H9 (cell line): ENCODE results near the gene APLP2. TPM values are rescaled to one million over a fixed set of nuclear protein-coding genes. Genes with fewer than 3 reads are reported as not detected.

Experiments used
- DNase-seq: peaks from one replicate; pipeline ENCODE4 v3.0.0-alpha.2; 2017
- H2AFZ ChIP-seq: one replicate; pipeline ENCODE4 v1.6.1; 2013; ENCODE audit warnings: mild to moderate bottlenecking, low read length, control low read depth, moderate library complexity
- H2AK5ac ChIP-seq: 2 replicates; pipeline ENCODE4 v1.6.1; 2013; ENCODE audit warnings: low read length, control low read depth, mixed read lengths; ENCODE audit not compliant: insufficient read length
- H2BK120ac ChIP-seq: one replicate; pipeline ENCODE4 v1.6.1; 2013; ENCODE audit warnings: low read depth, mild to moderate bottlenecking, low read length, control low read depth, inconsistent platforms; ENCODE audit not compliant: poor library complexity, severe bottlenecking
- H2BK12ac ChIP-seq: 2 replicates; pipeline ENCODE4 v1.6.1; 2013; ENCODE audit warnings: low read length, control low read depth, mixed read lengths, low read depth; ENCODE audit not compliant: insufficient read length
- H2BK15ac ChIP-seq: 2 replicates; pipeline ENCODE4 v1.6.1; 2013; ENCODE audit warnings: low read depth, low read length, control low read depth
- H2BK20ac ChIP-seq: one replicate; pipeline ENCODE4 v1.6.1; 2013; ENCODE audit warnings: low read depth, mild to moderate bottlenecking, low read length, control low read depth, inconsistent platforms; ENCODE audit not compliant: poor library complexity, severe bottlenecking
- H2BK5ac ChIP-seq: 2 replicates; pipeline ENCODE4 v1.6.1; 2013; ENCODE audit warnings: low read length, control low read depth, mixed read lengths; ENCODE audit not compliant: insufficient read length
- H3K14ac ChIP-seq: 2 replicates; pipeline ENCODE4 v1.6.1; 2013; ENCODE audit warnings: low read length, control low read depth; ENCODE audit not compliant: insufficient read depth
- H3K18ac ChIP-seq: 2 replicates; pipeline ENCODE4 v1.6.1; 2013; ENCODE audit warnings: low read depth, mild to moderate bottlenecking, mixed read lengths, low read length, control low read depth; ENCODE audit not compliant: insufficient read length
- H3K23ac ChIP-seq: 2 replicates; pipeline ENCODE4 v1.6.1; 2013; ENCODE audit warnings: low read length, control low read depth, mixed read lengths, low read depth; ENCODE audit not compliant: insufficient read length
- H3K23me2 ChIP-seq: 2 replicates; pipeline ENCODE4 v1.6.1; 2013; ENCODE audit warnings: low read depth, mild to moderate bottlenecking, mixed read lengths, low read length, control low read depth; ENCODE audit not compliant: insufficient read length, poor library complexity, severe bottlenecking
- H3K27ac ChIP-seq: 2 replicates; pipeline ENCODE4 v1.5.1; 2013; ENCODE audit warnings: low read length, control low read depth, mixed read lengths, low read depth; ENCODE audit not compliant: insufficient read length
- H3K27me3 ChIP-seq: 2 replicates; pipeline ENCODE4 v1.6.1; 2013; ENCODE audit warnings: low read length, control low read depth, inconsistent platforms; ENCODE audit not compliant: insufficient read depth
- H3K4ac ChIP-seq: 2 replicates; pipeline ENCODE4 v1.6.1; 2013; ENCODE audit warnings: low read depth, mild to moderate bottlenecking, control low read depth, inconsistent platforms, low read length, moderate library complexity
- H3K4me1 ChIP-seq: 2 replicates; pipeline ENCODE4 v1.6.1; 2013; ENCODE audit warnings: low read length, control low read depth, inconsistent platforms; ENCODE audit not compliant: insufficient read depth
- H3K4me2 ChIP-seq: 2 replicates; pipeline ENCODE4 v1.6.1; 2013; ENCODE audit warnings: low read length, control low read depth, mixed read lengths; ENCODE audit not compliant: insufficient read length, insufficient read depth
- H3K56ac ChIP-seq: 2 replicates; pipeline ENCODE4 v1.6.1; 2013; ENCODE audit warnings: low read depth, mild to moderate bottlenecking, mixed read lengths, low read length, control low read depth; ENCODE audit not compliant: insufficient read length
- H3K79me1 ChIP-seq: 2 replicates; pipeline ENCODE4 v1.6.1; 2013; ENCODE audit warnings: low read depth, mild to moderate bottlenecking, moderate library complexity, low read length, control low read depth, inconsistent platforms; ENCODE audit not compliant: insufficient read depth, poor library complexity, severe bottlenecking
- H3K79me2 ChIP-seq: 2 replicates; pipeline ENCODE4 v1.6.1; 2013; ENCODE audit warnings: low read length, control low read depth, inconsistent platforms; ENCODE audit not compliant: insufficient read depth
- H3K9ac ChIP-seq: 2 replicates; pipeline ENCODE4 v1.6.1; 2013; ENCODE audit warnings: low read length, control low read depth, mixed read lengths; ENCODE audit not compliant: insufficient read length; ENCODE audit errors: extremely low read depth
- H3K9me3 ChIP-seq: one replicate; pipeline ENCODE4 v1.6.1; 2013; ENCODE audit warnings: low read depth, low read length, inconsistent platforms; ENCODE audit not compliant: control insufficient read depth
- H3T11ph ChIP-seq: one replicate; pipeline ENCODE4 v1.6.1; 2013; ENCODE audit warnings: mild to moderate bottlenecking, low read length, control low read depth, inconsistent platforms
- H4K20me1 ChIP-seq: one replicate; pipeline ENCODE4 v1.6.1; 2013; ENCODE audit not compliant: control insufficient read depth, insufficient read length, insufficient read depth
- H4K5ac ChIP-seq: 2 replicates; pipeline ENCODE4 v1.6.1; 2013; ENCODE audit warnings: low read depth, mild to moderate bottlenecking, mixed read lengths, low read length, control low read depth; ENCODE audit not compliant: insufficient read length
- H4K8ac ChIP-seq: replicated peaks from 2 replicates; pipeline ENCODE4 v1.6.1; 2013; ENCODE audit warnings: low read length, control low read depth, mixed read lengths, low read depth; ENCODE audit not compliant: insufficient read length
- H4K91ac ChIP-seq: 2 replicates; pipeline ENCODE4 v1.6.1; 2013; ENCODE audit warnings: low read depth, mild to moderate bottlenecking, moderate library complexity, mixed read lengths, low read length, control low read depth; ENCODE audit not compliant: insufficient read length
- H3K27ac Mint-ChIP-seq, 3 experiments: 2 replicates in 2 of 3; 3 replicates in 1 of 3; pipeline ENCODE4 v1.8.0; 2020 to 2021; ENCODE audit warnings: mixed read lengths in 3 of 3, mild to moderate bottlenecking in 1 of 3, moderate library complexity in 1 of 3
- H3K27me3 Mint-ChIP-seq: 2 replicates; pipeline ENCODE4 v1.8.0; 2021; ENCODE audit warnings: low read depth, mild to moderate bottlenecking, moderate library complexity, mixed read lengths
- H3K36me3 Mint-ChIP-seq, 3 experiments: 2 replicates in 2 of 3; 3 replicates in 1 of 3; pipeline ENCODE4 v1.8.0; 2020 to 2021; ENCODE audit warnings: low read depth in 3 of 3, mixed read lengths in 3 of 3; ENCODE audit not compliant: insufficient read depth in 1 of 3
- H3K4me1 Mint-ChIP-seq, 2 experiments: 2 replicates each; pipeline ENCODE4 v1.8.0; 2020; ENCODE audit warnings: mixed read lengths in 2 of 2
- H3K4me3 Mint-ChIP-seq, 2 experiments: 2 replicates in 1 of 2; 3 replicates in 1 of 2; pipeline ENCODE4 v1.8.0; 2020 to 2021; ENCODE audit warnings: mild to moderate bottlenecking in 2 of 2, mixed read lengths in 2 of 2, moderate library complexity in 1 of 2
- H3K9me3 Mint-ChIP-seq, 2 experiments: 2 replicates in 1 of 2; 3 replicates in 1 of 2; pipeline ENCODE4 v1.8.0; 2020; ENCODE audit warnings: mild to moderate bottlenecking in 2 of 2, mixed read lengths in 2 of 2, moderate library complexity in 1 of 2
- WGBS: extraction: QIAGEN DNeasy Blood & Tissue Kit; methylation state at CpG from one replicate; pipeline ENCODE4 v1.1.7; 2013; ENCODE audit warnings: missing lambda C conversion rate, low lambda C conversion rate, mixed read lengths; ENCODE audit not compliant: insufficient read length; ENCODE audit errors: extremely low coverage; 5-methylcytosine and 5-hydroxymethylcytosine counted together
- total RNA-seq: library from RNA; stranded (reverse); gene quantifications from 2 replicates; pipeline ENCODE4 v1.2.1, GENCODE V29; 2021
- TF ChIP-seq, protein P1 (sequence below): fragments of 200-600 bp; sonication (generic); conservative IDR thresholded peaks from 3 replicates; pipeline ENCODE4 v1.8.0; 2021; ENCODE audit warnings: antibody characterized with exemption, mild to moderate bottlenecking

The APLP2 gene
- total RNA-seq, 1 experiment from 2014 or later, result 328 TPM

DNA sequence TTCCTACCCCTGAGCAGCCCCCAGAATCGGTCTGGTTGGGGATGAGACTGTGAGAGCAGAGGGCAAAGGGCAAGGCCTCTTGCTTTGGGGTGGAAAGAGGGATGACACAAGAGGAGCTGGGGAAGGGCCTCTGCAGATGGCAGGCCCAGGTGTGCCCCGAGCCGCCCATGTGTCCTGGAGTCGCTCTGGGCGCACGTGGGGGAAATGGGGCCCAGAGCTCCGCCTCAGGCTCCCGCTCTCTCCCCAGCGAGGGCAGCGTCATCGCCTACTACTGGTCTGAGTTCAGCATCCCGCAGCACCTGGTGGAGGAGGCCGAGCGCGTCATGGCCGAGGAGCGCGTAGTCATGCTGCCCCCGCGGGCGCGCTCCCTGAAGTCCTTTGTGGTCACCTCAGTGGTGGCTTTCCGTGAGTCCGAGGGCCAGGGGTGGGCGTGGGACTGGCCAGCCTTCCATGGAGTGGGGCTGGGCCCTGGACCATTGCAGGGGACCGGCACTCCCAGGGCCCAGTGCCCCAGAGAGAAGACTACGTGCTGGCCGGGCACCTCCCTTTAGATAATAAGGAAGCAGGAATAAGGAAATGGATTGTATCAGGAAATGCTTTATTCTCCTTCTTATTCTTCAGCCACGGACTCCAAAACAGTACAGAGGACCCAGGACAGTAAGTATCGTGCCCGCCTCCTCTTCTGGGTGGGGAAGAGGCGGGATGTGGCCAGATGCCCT lies 120.0 kb downstream of the APLP2 start:
- TF ChIP-seq, protein P1, sequence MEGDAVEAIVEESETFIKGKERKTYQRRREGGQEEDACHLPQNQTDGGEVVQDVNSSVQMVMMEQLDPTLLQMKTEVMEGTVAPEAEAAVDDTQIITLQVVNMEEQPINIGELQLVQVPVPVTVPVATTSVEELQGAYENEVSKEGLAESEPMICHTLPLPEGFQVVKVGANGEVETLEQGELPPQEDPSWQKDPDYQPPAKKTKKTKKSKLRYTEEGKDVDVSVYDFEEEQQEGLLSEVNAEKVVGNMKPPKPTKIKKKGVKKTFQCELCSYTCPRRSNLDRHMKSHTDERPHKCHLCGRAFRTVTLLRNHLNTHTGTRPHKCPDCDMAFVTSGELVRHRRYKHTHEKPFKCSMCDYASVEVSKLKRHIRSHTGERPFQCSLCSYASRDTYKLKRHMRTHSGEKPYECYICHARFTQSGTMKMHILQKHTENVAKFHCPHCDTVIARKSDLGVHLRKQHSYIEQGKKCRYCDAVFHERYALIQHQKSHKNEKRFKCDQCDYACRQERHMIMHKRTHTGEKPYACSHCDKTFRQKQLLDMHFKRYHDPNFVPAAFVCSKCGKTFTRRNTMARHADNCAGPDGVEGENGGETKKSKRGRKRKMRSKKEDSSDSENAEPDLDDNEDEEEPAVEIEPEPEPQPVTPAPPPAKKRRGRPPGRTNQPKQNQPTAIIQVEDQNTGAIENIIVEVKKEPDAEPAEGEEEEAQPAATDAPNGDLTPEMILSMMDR, result no peak
- Histone ChIP-seq H3T11ph (no peak overlapping the region), H2BK120ac (no peak overlapping the region), H3K4me2 (no peak overlapping the region), H3K4me1 (no peaks in the 10 kb centered on the region), H3K9me3 (no peaks in the 10 kb centered on the region), H3K79me2 (no peaks in the 10 kb centered on the region), H3K56ac (no peak overlapping the region), H4K91ac (no peak overlapping the region), H2BK5ac (no peak overlapping the region), H3K27ac (no peak overlapping the region), H3K4ac (no peak overlapping the region), H3K27me3 (no peaks in the 10 kb centered on the region), H2BK20ac (no peak overlapping the region), H3K9ac (no peak overlapping the region), H4K20me1 (no peaks in the 10 kb centered on the region), H3K18ac (no peak overlapping the region), H2AFZ (no peak overlapping the region), H2AK5ac (no peak overlapping the region), H3K23me2 (no peaks in the 10 kb centered on the region), H2BK15ac (no peak overlapping the region), H4K8ac (no peak overlapping the region), H3K23ac (no peak overlapping the region), H2BK12ac (no peak overlapping the region), H3K14ac (no peak overlapping the region), H4K5ac (no peak overlapping the region), H3K79me1 (no peaks in the 10 kb centered on the region)
- peak; percentile 70 for DNase-seq
- H3K36me3 Mint-ChIP-seq, result peaks cover 0 to 7% (median 2%) of the 10 kb centered on the region in 3 experiments; a peak in 5 of 7 replicates
- WGBS, result no CpG with 5 or more reads among the region's 32 CpGs
- H3K4me1 Mint-ChIP-seq, result peaks cover 0 to 5% of the 10 kb centered on the region in 2 experiments; a peak in 2 of 4 replicates
- H3K27ac Mint-ChIP-seq, result peak overlapping the region in 2 of 3 experiments; percentile 57 to 84; a peak in 2 of 7 replicates
- no peak overlapping the region for H3K4me3 Mint-ChIP-seq
- H3K9me3 Mint-ChIP-seq, result no peaks in the 10 kb centered on the region
- H3K27me3 Mint-ChIP-seq, result no peaks in the 10 kb centered on the region
